ENCODE results near the gene WWC2. TPM values are rescaled to one million over a fixed set of nuclear protein-coding genes. Genes with fewer than 3 reads are reported as not detected.

Gene WWC2
- total RNA-seq, 4 donors from 2014 or later, result 24.3 to 50.7 (median 41.8) TPM

GRCh38 chr4:183132865-183133264, 33.8 kb downstream of the WWC2 start:
- TF ChIP-seq CTCF (IDR thresholded peaks at IDR 0.05; ENCODE audit: low read depth), result no peak

- no peak for TF ChIP-seq CTCF (IDR thresholded peaks at IDR 0.05; ENCODE audit: low read depth)
Observed at GRCh38 chr4:183136855-183137254, 37.8 kb downstream of the WWC2 start.

- no peak for TF ChIP-seq CTCF (IDR thresholded peaks at IDR 0.05; ENCODE audit: low read depth)
Observed at GRCh38 chr4:183139058-183139750, 40.1 kb downstream of the WWC2 start.

GRCh38 chr4:183139972-183140570, 41.0 kb downstream of the WWC2 start:
- no peak for TF ChIP-seq CTCF (IDR thresholded peaks at IDR 0.05; ENCODE audit: low read depth)

GRCh38 chr4:183140911-183141320, 41.9 kb downstream of the WWC2 start:
- TF ChIP-seq CTCF (IDR thresholded peaks at IDR 0.05; ENCODE audit: low read depth), result no peak

GRCh38 chr4:183141997-183142396, 42.9 kb downstream of the WWC2 start:
- TF ChIP-seq CTCF (IDR thresholded peaks at IDR 0.05; ENCODE audit: low read depth), result no peak

- no peak for TF ChIP-seq CTCF (IDR thresholded peaks at IDR 0.05; ENCODE audit: low read depth)
Observed at GRCh38 chr4:183142571-183143550, 43.8 kb downstream of the WWC2 start.

Measured in subcutaneous adipose tissue (tissue), 4 donors.